ENCODE measurements around the gene ZNF644.
"Not testable (repeated sequence)": the region's sequence is repeated elsewhere in the genome, so short reads cannot be mapped to it uniquely, and the experiment has no call there.

The ZNF644 gene

DNA sequence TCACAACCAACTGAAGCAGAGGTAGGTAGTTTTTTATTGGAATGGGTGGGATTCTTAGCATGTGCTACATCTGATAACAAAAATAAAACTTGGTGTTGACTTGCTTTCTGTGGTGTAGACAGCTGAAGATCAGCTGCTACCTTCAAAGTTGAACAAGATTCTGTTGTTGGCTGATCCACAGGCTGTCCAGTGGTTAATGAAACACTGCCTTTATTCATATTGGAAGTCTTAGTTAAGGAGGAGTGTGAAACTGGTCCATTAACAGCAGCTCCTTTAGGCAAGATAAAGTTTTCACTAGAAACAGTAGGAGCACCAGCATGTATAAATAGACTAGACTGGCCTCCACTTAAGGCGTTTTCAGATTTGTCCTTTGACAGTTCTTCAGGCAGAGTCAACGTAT, 81.1 kb downstream of the ZNF644 start:
- no peaks in the 10 kb centered on the region for H3K9me3 Mint-ChIP-seq
- no peak for DNase-seq (ENCODE audit: low spot score in 2 of 2)
- H3K36me3 Mint-ChIP-seq = peaks cover 58% of the 10 kb centered on the region
- H3K27ac Mint-ChIP-seq = no peak overlapping the region
- ATAC-seq = no peak
- no peak overlapping the region for H3K4me3 Mint-ChIP-seq
- H3K4me1 Mint-ChIP-seq = peaks cover 45% of the 10 kb centered on the region

DNA sequence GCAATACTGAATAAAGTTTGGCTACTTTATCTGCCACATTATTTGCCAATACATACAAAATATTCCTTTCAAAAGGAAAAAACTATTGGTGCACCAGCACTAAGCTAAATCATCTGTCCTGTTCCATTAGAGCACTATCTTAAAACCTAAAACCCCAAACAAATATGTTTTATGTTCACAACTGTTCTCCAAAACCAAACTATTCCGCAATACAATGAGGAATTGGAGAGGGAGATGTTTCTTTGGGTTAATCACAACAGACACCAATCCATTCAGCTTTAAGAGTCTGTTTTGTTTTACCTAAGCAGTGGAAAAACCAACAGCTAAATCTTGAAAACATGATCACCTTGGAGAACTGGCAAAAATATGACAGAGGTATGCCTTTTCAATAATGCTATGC, 85.1 kb downstream of the ZNF644 start:
- peaks cover 52% of the 10 kb centered on the region for H3K4me1 Mint-ChIP-seq
- peaks cover 75% of the 10 kb centered on the region for H3K36me3 Mint-ChIP-seq
- peak overlapping the region; percentile 50 for H3K27ac Mint-ChIP-seq
- ATAC-seq = no peak
- no peak overlapping the region for H3K4me3 Mint-ChIP-seq
- DNase-seq (ENCODE audit: low spot score in 2 of 2) = no peak
- H3K9me3 Mint-ChIP-seq = no peaks in the 10 kb centered on the region

- peaks cover 70% of the 10 kb centered on the region for H3K36me3 Mint-ChIP-seq
- ATAC-seq (no peak), DNase-seq (ENCODE audit: low spot score in 2 of 2) (no peak)
- no peak overlapping the region for H3K4me3 Mint-ChIP-seq
- peaks cover 52% of the 10 kb centered on the region for H3K4me1 Mint-ChIP-seq
- peak overlapping the region; percentile 50 for H3K27ac Mint-ChIP-seq
- H3K9me3 Mint-ChIP-seq = no peaks in the 10 kb centered on the region
Measured at GRCh38 chr1:90936061-90936460, 85.8 kb downstream of the ZNF644 start.

GRCh38 chr1:90928231-90928630, 93.6 kb downstream of the ZNF644 start:
- not testable (repeated sequence) for H3K27ac Mint-ChIP-seq; H3K9me3 Mint-ChIP-seq; H3K4me3 Mint-ChIP-seq; ATAC-seq; DNase-seq (ENCODE audit: low spot score in 2 of 2)
- peaks cover 19% of the 10 kb centered on the region for H3K36me3 Mint-ChIP-seq
- peaks cover 39% of the 10 kb centered on the region for H3K4me1 Mint-ChIP-seq

- H3K9me3 Mint-ChIP-seq; DNase-seq (ENCODE audit: low spot score in 2 of 2); H3K4me3 Mint-ChIP-seq; H3K27ac Mint-ChIP-seq; ATAC-seq: not testable (repeated sequence)
- Mint-ChIP-seq H3K4me1 (peaks cover 45% of the 10 kb centered on the region), H3K36me3 (peaks cover 19% of the 10 kb centered on the region)
Measured at GRCh38 chr1:90927674-90928073, 94.2 kb downstream of the ZNF644 start.

- H3K9me3 Mint-ChIP-seq = no peaks in the 10 kb centered on the region
- ATAC-seq = no peak
- H3K27ac Mint-ChIP-seq = no peak overlapping the region
- H3K36me3 Mint-ChIP-seq = peaks cover 19% of the 10 kb centered on the region
- peaks cover 52% of the 10 kb centered on the region for H3K4me1 Mint-ChIP-seq
- H3K4me3 Mint-ChIP-seq = no peak overlapping the region
- DNase-seq (ENCODE audit: low spot score in 2 of 2) = no peak
Measured at GRCh38 chr1:90926971-90927370, 94.9 kb downstream of the ZNF644 start.

- H3K36me3 Mint-ChIP-seq = peaks cover 19% of the 10 kb centered on the region
- peaks cover 56% of the 10 kb centered on the region for H3K4me1 Mint-ChIP-seq
- peak overlapping the region; percentile 35 for H3K27ac Mint-ChIP-seq
- H3K9me3 Mint-ChIP-seq = no peaks in the 10 kb centered on the region
- no peak overlapping the region for H3K4me3 Mint-ChIP-seq
- DNase-seq (ENCODE audit: low spot score in 2 of 2) (no peak), ATAC-seq (peak; percentile 77)
Measured at GRCh38 chr1:90925928-90926869, 95.6 kb downstream of the ZNF644 start.

DNA sequence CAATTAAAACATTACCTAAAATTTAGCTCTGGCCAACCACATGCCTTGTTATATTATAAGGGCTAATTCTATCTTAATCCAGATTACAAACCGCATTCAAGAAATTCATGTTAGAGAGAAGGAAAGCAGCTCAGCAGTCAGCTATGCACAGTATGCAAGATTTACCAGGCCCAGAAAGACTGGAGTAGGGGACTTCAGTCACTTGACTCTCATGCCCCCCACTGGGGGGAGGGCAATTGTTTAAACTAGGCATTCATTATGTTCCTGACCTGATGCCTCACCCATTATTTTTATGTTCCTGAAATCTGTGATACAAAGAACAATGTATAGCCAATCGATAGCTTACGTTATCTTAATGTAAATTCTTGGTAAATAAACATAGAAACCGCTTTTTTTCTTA, 96.9 kb downstream of the ZNF644 start:
- Mint-ChIP-seq H3K4me3 (no peak overlapping the region), H3K9me3 (no peaks in the 10 kb centered on the region), H3K27ac (no peak overlapping the region), H3K4me1 (peaks cover 60% of the 10 kb centered on the region), H3K36me3 (peaks cover 10% of the 10 kb centered on the region)
- ATAC-seq = no peak
- no peak for DNase-seq (ENCODE audit: low spot score in 2 of 2)

GRCh38 chr1:90922996-90923395, 98.8 kb downstream of the ZNF644 start:
- no peak for ATAC-seq
- peak overlapping the region; percentile 33 for H3K27ac Mint-ChIP-seq
- H3K9me3 Mint-ChIP-seq = no peaks in the 10 kb centered on the region
- H3K36me3 Mint-ChIP-seq = peaks cover under 1% of the 10 kb centered on the region
- no peak for DNase-seq (ENCODE audit: low spot score in 2 of 2)
- peaks cover 66% of the 10 kb centered on the region for H3K4me1 Mint-ChIP-seq
- H3K4me3 Mint-ChIP-seq = no peak overlapping the region

DNA sequence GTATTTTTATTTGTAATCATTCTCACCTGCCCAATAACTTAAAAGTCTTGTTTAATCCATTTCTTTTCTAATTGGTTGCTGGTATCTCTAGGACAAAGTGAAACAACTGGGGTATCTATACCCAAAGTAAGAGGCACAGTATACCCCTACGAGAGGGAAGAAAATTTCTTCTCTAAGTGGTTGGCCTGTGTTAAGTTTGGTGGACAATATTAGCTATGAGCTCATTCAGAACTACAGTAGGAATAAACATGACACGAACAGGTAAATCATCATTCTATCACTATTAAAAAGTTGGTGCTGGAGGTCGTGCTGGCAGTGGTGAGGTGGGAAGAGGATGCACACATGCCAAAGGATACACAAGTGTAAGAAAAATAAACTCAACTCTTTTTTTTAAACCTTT, 99.6 kb downstream of the ZNF644 start:
- peaks cover 58% of the 10 kb centered on the region for H3K4me1 Mint-ChIP-seq
- DNase-seq (ENCODE audit: low spot score in 2 of 2) (no peak), ATAC-seq (no peak)
- H3K4me3 Mint-ChIP-seq = no peak overlapping the region
- H3K27ac Mint-ChIP-seq = peak overlapping the region; percentile 33
- H3K36me3 Mint-ChIP-seq = peaks cover 9% of the 10 kb centered on the region
- H3K9me3 Mint-ChIP-seq = no peaks in the 10 kb centered on the region

- H3K4me1 Mint-ChIP-seq = peaks cover 42% of the 10 kb centered on the region
- ATAC-seq (peak; percentile 83), DNase-seq (ENCODE audit: low spot score in 2 of 2) (no peak)
- H3K9me3 Mint-ChIP-seq = no peaks in the 10 kb centered on the region
- no peak overlapping the region for H3K27ac Mint-ChIP-seq
- no peak overlapping the region for H3K4me3 Mint-ChIP-seq
- peaks cover 32% of the 10 kb centered on the region for H3K36me3 Mint-ChIP-seq
Measured at GRCh38 chr1:90919900-90920299, 101.9 kb downstream of the ZNF644 start.

- peaks cover 38% of the 10 kb centered on the region for H3K36me3 Mint-ChIP-seq
- no peaks in the 10 kb centered on the region for H3K9me3 Mint-ChIP-seq
- H3K4me1 Mint-ChIP-seq = peaks cover 42% of the 10 kb centered on the region
- no peak overlapping the region for H3K4me3 Mint-ChIP-seq
- no peak for DNase-seq (ENCODE audit: low spot score in 2 of 2)
- peak; percentile 55 for ATAC-seq
- no peak overlapping the region for H3K27ac Mint-ChIP-seq
Measured at GRCh38 chr1:90919190-90919719, 102.6 kb downstream of the ZNF644 start.

GRCh38 chr1:90911353-90911752, 110.5 kb downstream of the ZNF644 start:
- DNase-seq (ENCODE audit: low spot score in 2 of 2) (no peak), ATAC-seq (no peak)
- H3K9me3 Mint-ChIP-seq = no peaks in the 10 kb centered on the region
- H3K4me1 Mint-ChIP-seq = peaks cover 12% of the 10 kb centered on the region
- H3K36me3 Mint-ChIP-seq = peaks cover 36% of the 10 kb centered on the region
- H3K4me3 Mint-ChIP-seq = no peak overlapping the region
- no peak overlapping the region for H3K27ac Mint-ChIP-seq

- Mint-ChIP-seq H3K4me1 (no peaks in the 10 kb centered on the region), H3K36me3 (peaks cover 25% of the 10 kb centered on the region), H3K9me3 (no peaks in the 10 kb centered on the region), H3K27ac (no peak overlapping the region), H3K4me3 (no peak overlapping the region)
- ATAC-seq (no peak), DNase-seq (ENCODE audit: low spot score in 2 of 2) (no peak)
Measured at GRCh38 chr1:90902672-90903071, 119.2 kb downstream of the ZNF644 start.

GRCh38 chr1:90899263-90899662, 122.6 kb downstream of the ZNF644 start:
- Mint-ChIP-seq H3K27ac (no peak overlapping the region), H3K4me1 (peaks cover 5% of the 10 kb centered on the region), H3K36me3 (peaks cover 18% of the 10 kb centered on the region), H3K4me3 (no peak overlapping the region), H3K9me3 (no peaks in the 10 kb centered on the region)
- ATAC-seq (no peak), DNase-seq (ENCODE audit: low spot score in 2 of 2) (no peak)

GRCh38 chr1:90893679-90894078, 128.2 kb downstream of the ZNF644 start:
- H3K4me1 Mint-ChIP-seq; H3K27ac Mint-ChIP-seq; H3K4me3 Mint-ChIP-seq; DNase-seq (ENCODE audit: low spot score in 2 of 2); H3K9me3 Mint-ChIP-seq; H3K36me3 Mint-ChIP-seq; ATAC-seq: not testable (repeated sequence)
